Right kidney (tissue), 9 donors: ENCODE measurements around the gene JMJD1C.
"Not testable (repeated sequence)": the region's sequence is repeated elsewhere in the genome, so short reads cannot be mapped to it uniquely, and the experiment has no call there.

Experiments
- DNase-seq: peaks from one replicate; pipeline ENCODE4 v3.0.0-alpha.2; 2016
- long read RNA-seq, 8 donors: transcript quantifications; one replicate each; lab custom pipeline, GENCODE V29; 2026

JMJD1C gene, protein sequence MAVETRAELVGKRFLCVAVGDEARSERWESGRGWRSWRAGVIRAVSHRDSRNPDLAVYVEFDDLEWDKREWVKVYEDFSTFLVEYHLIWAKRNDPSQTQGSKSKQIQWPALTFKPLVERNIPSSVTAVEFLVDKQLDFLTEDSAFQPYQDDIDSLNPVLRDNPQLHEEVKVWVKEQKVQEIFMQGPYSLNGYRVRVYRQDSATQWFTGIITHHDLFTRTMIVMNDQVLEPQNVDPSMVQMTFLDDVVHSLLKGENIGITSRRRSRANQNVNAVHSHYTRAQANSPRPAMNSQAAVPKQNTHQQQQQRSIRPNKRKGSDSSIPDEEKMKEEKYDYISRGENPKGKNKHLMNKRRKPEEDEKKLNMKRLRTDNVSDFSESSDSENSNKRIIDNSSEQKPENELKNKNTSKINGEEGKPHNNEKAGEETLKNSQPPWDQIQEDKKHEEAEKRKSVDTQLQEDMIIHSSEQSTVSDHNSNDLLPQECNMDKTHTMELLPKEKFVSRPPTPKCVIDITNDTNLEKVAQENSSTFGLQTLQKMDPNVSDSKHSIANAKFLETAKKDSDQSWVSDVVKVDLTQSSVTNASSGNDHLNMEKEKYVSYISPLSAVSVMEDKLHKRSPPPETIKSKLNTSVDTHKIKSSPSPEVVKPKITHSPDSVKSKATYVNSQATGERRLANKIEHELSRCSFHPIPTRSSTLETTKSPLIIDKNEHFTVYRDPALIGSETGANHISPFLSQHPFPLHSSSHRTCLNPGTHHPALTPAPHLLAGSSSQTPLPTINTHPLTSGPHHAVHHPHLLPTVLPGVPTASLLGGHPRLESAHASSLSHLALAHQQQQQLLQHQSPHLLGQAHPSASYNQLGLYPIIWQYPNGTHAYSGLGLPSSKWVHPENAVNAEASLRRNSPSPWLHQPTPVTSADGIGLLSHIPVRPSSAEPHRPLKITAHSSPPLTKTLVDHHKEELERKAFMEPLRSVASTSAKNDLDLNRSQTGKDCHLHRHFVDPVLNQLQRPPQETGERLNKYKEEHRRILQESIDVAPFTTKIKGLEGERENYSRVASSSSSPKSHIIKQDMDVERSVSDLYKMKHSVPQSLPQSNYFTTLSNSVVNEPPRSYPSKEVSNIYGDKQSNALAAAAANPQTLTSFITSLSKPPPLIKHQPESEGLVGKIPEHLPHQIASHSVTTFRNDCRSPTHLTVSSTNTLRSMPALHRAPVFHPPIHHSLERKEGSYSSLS (N-terminal part only)
- long read RNA-seq, donor 1, transcript JMJD1C-204 (3 exons, 1,305 nt), result major isoform, 5 of 13 reads
- long read RNA-seq, donor 1, partial matches to known transcripts, result 8 of 13 reads
- long read RNA-seq, donor 1, other reads (novel, unspliced or antisense), result 0 of 13 reads
- long read RNA-seq, donor 2, partial matches to known transcripts, result 0 of 1 reads
- long read RNA-seq, donor 2, other reads (novel, unspliced or antisense), result 0 of 1 reads
- long read RNA-seq, donor 3, partial matches to known transcripts, result 12 of 13 reads
- long read RNA-seq, donor 3, other reads (novel, unspliced or antisense), result 0 of 13 reads
- long read RNA-seq, donor 4, transcript JMJD1C-204 (3 exons, 1,305 nt), result major isoform, 6 of 27 reads
- long read RNA-seq, donor 4, partial matches to known transcripts, result 21 of 27 reads
- long read RNA-seq, donor 4, other reads (novel, unspliced or antisense), result 0 of 27 reads
- long read RNA-seq, donor 5, partial matches to known transcripts, result 53 of 74 reads
- long read RNA-seq, donor 5, other reads (novel, unspliced or antisense), result 16 of 74 reads
- long read RNA-seq, donor 6, partial matches to known transcripts, result 10 of 12 reads
- long read RNA-seq, donor 6, other reads (novel, unspliced or antisense), result 0 of 12 reads
- long read RNA-seq, donor 7, partial matches to known transcripts, result 36 of 43 reads
- long read RNA-seq, donor 7, other reads (novel, unspliced or antisense), result 0 of 43 reads
- long read RNA-seq, donor 8, partial matches to known transcripts, result 16 of 22 reads
- long read RNA-seq, donor 8, other reads (novel, unspliced or antisense), result 0 of 22 reads

DNA sequence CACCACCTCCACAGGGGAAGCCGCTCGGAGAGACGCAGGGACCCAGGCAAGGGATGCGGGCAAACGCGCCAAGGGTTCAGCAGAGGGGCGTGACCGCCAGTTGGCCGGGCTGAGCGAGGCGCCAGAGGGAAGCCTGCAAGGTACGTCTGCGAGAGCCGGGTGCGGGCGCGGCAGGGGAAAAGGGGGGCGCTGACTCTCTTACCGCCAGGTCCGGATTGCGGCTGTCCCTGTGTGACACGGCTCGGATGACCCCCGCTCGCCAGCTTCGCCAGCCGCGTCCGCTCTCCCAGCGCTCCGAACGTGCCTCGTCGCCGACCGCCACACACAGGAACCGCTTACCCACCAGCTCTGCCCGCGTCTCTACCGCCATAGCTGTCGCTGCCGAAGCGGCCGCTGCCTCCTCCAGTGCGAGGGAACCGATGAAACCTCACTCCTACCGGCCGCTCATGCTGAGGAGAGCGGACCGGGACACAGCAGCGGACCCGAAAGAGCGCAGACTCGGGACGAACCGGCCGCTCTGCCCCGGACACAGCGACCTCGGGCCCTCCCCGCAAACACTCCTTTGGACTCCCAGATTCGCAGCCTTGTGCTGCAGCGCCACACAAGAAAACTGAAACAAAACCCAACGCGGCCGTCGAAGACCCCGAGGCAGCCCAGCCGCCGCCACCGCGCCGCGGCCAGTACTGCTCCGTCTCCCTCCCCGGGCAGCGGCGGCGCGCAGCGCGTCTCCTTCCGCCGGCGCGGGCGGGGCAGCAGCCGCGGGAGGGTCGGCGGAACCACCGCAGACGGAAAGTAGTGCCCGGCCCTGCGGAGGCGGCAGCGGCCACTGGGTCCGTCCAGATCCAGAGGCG lies at the start of gene JMJD1C:
JMJD1C (minus strand) TSS at position 685 of the 851 bp plus-strand sequence; CDS start at position 370, 315 bp downstream.
- peak; percentile 97 for DNase-seq

DNA sequence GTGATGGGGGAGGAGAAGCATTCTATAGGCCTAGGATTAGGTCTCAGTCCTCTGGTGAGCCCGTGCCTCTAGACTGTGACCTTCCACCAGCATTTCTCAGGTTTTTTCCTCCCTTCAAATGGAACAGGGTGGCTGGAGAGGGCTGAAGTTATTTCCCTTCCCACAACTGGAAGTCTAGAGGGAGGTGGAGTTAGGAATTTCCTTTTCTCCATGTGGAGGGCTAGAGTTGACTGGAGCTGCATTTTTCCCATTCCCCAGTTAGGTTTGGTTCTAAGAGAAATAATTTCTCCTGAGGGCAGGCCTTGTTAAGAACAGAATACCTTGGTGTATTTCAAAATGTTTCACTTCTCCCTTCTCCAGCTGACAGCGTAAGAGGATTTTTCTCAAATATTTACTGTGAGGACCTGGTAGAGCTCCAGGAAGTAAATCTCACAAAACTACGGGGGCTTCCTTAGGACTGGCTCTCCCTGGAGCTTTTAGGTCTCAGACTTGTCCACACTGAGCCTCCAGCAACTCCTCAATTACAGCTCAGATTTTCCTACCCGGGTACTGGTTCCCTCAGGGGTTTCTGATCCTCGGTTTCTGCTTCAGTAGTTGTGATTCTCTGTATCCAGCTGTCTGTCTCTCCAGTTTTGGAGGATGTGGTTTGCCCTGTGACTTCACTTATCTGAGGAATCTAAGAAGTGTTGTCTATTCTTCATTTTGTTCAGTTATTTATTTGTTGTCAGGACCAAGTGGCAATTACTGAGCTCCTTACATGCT lies 49.4 kb upstream of the JMJD1C start:
- DNase-seq, result no peak

DNA sequence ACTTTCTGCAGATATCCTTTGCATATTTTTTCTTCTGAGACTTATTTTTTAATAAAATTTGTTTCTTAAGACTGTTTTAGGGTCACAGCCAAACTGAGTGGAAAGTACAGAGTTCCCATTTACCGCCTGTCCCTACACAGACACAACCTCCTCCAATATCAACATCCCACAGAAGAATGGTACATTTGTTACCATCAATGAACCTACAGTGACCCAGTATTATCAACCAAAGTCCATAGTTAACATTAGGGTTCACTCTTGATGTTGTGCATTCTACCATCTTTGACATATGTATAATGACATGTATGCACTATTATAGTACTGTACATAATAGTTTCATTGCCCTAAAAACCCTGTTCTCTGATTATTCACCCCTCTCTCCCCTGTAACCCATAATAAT lies 40.8 kb upstream of the JMJD1C start:
- DNase-seq, result no peak

DNA sequence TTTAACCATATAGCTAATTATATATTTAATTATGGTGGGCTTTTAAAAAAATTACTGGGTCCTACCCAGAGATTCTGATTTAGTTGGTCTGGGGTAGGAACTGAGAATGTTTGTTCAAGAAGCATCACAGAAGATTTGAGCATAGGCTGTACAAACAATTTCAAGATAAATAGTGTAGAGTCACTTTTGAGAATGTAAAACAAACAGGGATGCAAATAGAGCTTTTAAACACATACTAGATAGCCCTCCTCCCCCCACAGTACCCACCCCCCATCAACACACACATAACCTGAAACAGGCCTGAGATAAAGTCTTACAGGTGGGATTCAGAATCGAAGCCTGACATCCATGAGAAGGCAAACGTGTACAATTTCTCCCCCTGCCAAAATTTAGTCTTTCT lies 39.8 kb upstream of the JMJD1C start:
- no peak for DNase-seq

DNA sequence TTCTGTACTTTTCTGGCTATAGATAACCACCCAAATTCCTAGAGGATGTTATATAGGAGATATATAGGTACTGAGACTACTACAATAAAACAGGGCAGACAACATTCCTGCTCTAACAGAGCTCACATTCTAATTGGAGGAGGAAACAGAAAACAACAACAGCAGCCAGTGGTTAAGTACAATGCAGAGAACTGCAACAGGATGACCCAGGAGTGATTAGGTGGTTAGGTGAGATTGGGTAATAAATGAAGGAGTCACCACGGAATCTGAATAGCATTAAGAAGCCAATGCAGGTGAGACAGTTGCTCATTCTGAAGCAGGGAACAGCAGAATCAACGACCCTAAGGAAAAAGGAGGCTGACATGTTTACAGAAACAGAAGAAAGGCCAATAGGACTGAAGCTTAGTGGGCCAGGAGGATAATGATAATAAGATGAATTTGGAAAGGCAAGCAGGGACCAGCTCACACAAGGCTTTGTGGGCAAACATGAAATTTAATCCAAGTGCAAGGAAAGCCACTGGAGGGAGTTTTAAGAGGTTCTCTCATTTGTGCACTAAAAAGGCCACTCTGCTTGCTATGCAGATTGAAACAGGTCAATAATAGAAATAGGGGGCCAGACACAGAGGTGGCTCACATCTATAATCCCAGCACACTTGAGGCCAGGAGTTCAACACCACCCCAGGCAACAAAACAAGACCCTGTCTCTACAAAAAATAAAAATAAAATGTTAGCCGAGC lies 38.5 kb upstream of the JMJD1C start:
- no peak for DNase-seq

DNA sequence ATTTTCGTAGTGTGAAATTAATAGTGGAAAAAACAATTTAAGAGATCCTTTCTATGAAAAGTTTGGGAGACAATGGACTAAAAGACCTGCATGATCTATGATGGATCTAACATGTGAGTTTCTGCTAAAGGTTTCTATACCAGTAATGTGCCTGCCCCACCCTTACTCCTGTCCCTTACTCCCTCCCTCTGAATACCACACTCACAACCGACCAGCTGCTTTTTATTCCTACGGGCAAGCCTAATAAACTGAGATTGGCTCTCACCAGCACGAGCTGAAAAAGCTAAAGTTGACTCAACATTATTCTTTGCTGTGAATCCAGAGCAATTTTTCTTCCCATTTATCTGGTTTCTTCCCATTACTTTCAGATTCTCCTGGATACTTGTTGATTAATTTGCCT lies 37.6 kb upstream of the JMJD1C start:
- no peak for DNase-seq

DNA sequence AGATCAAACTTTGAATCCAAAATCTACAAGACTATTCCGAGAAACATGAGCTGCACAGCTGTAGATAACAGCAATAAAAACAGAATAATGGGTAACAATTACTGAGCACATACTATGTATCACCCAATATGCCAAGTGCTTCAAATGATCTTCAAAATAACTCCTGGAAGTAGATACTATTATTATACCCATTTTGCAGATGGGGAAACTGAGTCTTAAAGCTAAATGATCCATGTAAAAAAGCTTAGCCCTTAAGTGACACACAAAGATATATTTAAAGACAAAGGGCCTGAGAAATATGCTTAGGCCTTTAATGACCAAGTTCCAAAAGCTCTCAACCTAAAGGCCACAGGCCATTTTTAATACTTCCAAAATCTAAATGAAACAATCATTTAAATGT lies 37.1 kb upstream of the JMJD1C start:
- no peak for DNase-seq

DNA sequence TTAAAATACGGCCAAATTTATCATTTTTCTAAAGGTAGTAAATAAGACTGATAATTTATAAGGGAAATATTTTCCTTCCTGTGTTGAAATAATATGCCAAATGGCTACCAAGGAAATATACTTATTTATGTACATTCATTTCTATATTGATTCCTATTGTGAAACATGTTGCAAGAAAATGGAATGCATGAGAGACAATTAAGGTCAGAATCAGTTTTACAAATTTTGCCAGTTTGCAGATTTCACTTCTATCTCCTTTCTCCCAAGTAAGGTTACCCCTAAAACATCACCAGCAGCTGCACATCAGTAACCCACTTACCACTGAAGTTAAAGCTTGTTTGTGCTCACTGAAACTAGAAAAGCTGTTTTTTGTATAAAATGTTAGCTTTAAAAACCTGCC lies 36.2 kb upstream of the JMJD1C start:
- DNase-seq, result no peak

DNA sequence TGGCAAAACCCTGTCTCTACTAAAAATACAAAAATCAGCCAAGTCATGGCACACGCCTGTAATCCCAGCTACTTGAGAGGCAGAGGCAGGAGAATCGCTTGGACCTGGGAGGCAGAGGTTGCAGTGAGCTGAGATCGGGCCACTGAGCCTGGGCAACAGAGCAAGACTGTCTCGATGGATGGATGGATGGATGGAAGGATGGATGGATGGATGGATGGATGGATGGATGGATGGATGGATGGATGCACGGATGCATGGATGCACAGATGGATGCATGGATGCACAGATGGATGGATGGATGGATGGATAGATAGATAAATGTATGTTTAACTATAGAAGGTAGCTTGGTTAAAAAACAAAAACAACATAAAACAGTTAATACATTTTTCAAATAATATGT lies 34.8 kb upstream of the JMJD1C start:
- not testable (repeated sequence) for DNase-seq

DNA sequence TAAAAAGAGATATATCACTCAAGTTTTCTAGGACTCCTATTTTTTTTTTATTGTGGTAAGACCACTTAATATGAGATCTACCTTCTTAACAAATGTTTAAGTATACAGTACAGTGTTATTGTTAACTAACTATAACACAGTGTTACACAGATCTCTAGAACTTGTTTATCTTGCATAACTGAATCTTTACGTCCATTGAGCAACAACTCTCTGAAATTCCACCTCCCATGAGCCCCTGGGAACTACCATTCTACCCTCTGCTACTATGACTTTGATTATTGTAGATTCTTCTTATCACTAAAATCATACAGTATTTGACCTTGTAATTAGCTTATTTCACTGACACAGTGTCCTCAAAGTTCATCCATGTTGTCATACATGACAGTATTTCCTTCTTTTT lies 32.9 kb upstream of the JMJD1C start:
- no peak for DNase-seq

DNA sequence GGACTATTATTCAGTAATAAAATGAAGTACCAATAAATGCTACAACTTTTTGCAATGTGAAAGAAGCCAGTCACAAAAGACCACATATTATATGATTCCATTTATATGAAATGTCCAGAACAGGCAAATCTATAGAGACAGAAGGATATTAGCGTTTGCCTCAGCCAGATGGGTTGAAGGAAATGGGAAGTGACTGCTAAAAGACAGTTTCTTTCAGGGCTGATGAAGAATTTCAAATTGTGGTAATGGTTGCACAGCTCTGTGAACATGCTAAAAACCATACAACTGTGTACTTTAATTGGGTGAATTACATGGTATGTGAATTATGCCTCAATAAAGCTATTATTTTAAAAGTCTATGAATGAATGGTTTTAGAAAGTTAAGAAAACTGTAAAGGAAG lies 31.5 kb upstream of the JMJD1C start:
- DNase-seq, result no peak

DNA sequence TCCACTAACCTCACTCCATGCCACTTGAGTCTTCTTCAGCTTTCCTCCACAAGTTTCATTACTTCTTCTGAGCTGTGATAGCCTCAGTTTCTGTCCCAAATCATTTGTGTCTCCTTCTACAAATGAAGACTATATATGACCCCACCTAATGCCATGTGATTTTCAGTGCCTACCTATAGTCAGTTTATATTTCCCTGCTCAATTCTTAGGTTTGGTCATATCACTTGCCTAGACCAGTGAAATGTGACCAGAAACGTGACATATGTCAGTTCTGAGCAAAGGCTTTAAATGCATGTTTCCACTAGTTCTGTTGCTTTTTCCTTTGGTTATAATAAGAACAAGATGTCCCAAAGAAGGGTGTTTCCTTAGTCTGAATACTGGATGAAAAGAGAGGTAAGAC lies 30.8 kb upstream of the JMJD1C start:
- no peak for DNase-seq

DNA sequence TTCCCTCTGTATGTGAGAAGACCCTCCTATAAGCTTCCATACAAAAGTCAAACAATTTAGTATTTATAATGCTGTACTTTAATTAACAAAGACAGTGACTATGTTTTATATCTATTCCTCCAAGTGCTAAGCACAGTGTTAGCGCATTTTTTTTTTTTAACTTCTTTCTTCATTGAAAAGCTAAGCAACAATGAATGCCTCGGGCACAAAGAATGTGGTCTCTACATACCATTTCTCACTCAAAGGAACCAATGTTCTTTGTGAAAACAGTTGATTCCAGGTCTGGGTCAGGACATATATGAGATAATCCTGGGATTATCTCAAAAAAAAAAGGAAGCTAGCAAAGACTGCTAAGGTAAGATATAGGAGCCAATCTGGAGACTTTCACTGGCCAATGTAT lies 29.2 kb upstream of the JMJD1C start:
- no peak for DNase-seq

DNA sequence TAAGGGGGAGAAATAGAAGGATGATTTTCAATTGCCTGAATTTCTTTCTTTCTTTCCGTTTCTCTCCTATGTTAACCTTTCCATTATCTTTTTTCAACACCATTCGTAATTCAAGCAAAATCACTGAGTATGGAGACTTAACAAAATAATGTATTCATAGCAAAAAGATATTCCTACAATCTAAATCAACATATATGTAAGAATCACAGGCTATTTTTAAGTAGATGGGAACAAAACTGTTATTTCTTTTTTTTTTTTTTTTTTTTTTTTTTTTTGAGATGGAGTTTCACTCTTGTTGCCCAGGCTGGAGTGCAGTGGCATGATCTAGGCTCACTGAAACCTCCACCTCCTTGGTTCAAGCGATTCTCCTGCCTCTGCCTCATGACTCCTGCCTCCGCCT lies 27.2 kb upstream of the JMJD1C start:
- no peak for DNase-seq

DNA sequence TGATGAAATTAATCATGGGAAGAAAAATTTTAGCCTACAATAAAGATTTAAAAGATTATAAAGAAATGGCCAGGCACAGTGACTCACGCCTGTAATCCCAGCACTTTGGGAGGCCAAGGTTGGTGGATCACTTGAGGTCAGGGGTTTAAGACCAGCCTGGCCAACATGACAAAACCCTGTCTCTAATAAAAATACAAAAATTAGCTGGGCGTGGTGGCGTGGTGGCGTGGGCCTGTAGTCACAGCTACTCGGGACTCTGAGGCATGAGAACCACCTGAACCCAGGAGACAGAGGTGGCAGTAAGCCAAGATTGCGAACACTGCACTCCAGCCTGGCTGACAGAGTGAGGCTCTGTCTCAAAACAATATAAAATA lies 26.5 kb upstream of the JMJD1C start:
- not testable (repeated sequence) for DNase-seq

DNA sequence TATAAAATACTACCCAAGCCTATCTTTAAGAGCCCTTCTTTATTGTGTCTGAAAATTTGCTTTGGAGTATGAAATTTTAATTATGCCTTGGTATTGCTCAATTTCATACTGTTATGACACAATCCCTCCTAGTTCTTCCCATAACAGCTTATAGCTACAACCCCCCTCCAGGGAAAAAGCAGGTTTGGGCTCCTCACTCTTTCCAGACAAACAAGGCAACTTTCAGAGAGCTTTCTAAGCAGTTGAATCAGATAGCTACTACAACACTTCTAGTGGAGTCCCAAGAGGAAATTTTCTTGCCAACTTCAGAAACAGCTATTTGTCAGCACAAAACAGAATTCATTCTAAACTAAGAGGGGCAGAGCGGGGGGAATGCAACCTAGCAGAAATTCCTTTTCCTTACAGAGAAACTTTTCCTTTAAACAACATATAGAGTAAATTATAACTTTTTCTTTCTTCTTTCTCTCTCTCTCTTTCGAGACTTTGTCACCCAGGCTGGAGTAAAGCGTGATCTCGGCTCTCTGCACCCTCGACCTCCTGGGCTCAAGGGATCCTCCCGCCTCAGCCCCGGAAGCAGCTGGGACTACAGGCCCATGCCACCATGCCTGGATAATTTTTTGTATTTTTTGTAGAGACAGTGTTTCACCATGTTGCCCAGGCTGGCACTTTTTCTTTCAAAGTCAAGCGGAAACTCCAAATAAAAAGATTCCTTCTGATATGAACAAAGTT lies 26.0 kb upstream of the JMJD1C start:
- DNase-seq, result peak; percentile 21

DNA sequence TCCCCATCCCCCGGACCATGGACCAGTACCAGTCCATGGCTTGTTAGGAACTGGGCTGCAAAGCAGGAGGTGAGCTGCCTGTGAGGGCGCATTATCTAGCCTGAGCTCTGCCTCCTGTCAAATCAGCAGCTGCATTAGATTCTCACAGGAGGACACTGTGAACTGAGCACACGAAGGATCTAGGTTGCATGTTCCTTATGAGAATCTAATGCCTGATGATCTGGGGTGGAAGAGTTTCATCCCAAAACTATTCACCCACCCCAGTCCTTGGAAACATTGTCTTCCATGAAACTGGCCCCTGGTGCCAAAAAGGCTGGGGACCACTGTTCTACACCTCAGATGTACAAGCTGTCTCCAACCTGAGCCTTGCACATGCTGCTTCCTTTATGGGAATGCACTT lies 24.1 kb upstream of the JMJD1C start:
- no peak for DNase-seq

DNA sequence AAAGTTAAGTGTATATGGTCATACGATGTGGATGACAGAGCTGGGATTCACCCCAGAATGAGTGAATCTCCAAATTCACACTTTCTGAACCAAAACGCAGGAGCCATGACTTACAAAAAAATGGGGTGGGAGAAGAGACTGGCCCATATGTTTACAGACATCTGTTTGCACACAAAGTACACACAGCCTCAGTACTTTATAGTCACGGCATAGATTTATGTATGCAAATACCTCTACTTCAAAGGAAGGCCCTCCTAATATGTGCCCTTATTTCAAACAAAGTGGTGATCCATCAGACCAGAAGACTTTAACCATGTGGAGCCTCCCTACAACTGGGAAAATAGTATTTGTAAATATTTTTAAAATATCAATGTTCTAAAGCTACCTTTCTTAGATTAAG lies 22.2 kb upstream of the JMJD1C start:
- no peak for DNase-seq
